Upper lobe of right lung (tissue), 1 donor: ENCODE measurements around the gene RORC. TPM values are rescaled to one million over a fixed set of nuclear protein-coding genes. Genes with fewer than 3 reads are reported as not detected.
"Not testable (repeated sequence)": the region's sequence is repeated elsewhere in the genome, so short reads cannot be mapped to it uniquely, and the experiment has no call there.

Source experiments
- ATAC-seq: fragments of 200-7000 bp; cut with Tn5 transposase; one replicate; pipeline ENCODE4 v1.9.1; 2020; ENCODE audit warnings: mild to moderate bottlenecking, moderate library complexity
- DNase-seq: peaks from one replicate; pipeline ENCODE4 v3.0.0-alpha.2; 2020
- H3K27ac ChIP-seq: fragments of 200-600 bp; one replicate; pipeline ENCODE4 v1.8.0; 2022
- H3K27me3 ChIP-seq: fragments of 200-600 bp; one replicate; pipeline ENCODE4 v1.8.0; 2022; ENCODE audit warnings: mild to moderate bottlenecking
- H3K36me3 ChIP-seq: fragments of 200-600 bp; one replicate; pipeline ENCODE4 v1.8.0; 2022
- H3K4me1 ChIP-seq: fragments of 200-600 bp; one replicate; pipeline ENCODE4 v1.8.0; 2022
- H3K4me3 ChIP-seq: fragments of 200-600 bp; one replicate; pipeline ENCODE4 v1.8.0; 2022; ENCODE audit warnings: mild to moderate bottlenecking
- H3K9me3 ChIP-seq: fragments of 200-600 bp; one replicate; pipeline ENCODE4 v1.8.0; 2022
- intact Hi-C: fragments of 100-400 bp; cut with DNase I; formaldehyde crosslinking; loops from one replicate; pipeline ENCODE4 v1.11.0; 2022
- total RNA-seq: library from RNA; stranded (reverse); fragmentation: NEBNext Ultra II Directional; extraction: Animal tissue kit (Norgen Biotek cat#: 25700); gene quantifications from one replicate; pipeline ENCODE4 v1.2.1, GENCODE V29; 2021
- TF ChIP-seq, protein P1 (sequence below): fragments of 200-600 bp; IDR thresholded peaks from one replicate; pipeline ENCODE4 v1.8.0; 2022; ENCODE audit warnings: antibody characterized with exemption
- donor health status: DM: no; HTN: yes; CAD: no; lungs with severe emphysema.

RORC gene
- total RNA-seq, 1 donor from 2014 or later = 16.4 TPM

DNA sequence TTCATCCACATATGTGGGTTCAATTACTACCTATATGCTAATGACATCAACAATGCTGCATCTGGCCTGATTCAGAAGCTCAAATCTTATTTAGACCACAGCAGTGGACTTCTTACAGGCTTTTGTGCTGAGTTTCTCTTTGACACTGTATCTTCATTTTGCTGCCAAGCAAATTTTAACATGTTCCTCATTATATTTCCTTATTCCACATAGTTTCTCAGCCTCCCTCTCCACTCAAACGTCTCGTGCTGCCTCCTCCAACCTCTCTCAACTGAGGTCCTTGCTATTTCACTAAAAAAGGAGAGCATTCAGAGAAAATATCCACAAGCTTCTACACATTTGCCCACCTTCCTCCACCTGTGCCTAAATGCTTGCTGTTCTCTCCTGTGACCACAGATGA is 47.8 kb downstream of the RORC start:
- Histone ChIP-seq H3K36me3 (peaks cover 11% of the 10 kb centered on the region), H3K9me3 (no peaks in the 10 kb centered on the region), H3K4me3 (no peak overlapping the region), H3K27ac (no peak overlapping the region), H3K27me3 (no peaks in the 10 kb centered on the region), H3K4me1 (no peaks in the 10 kb centered on the region)
- no peak for ATAC-seq
- TF ChIP-seq, protein P1, sequence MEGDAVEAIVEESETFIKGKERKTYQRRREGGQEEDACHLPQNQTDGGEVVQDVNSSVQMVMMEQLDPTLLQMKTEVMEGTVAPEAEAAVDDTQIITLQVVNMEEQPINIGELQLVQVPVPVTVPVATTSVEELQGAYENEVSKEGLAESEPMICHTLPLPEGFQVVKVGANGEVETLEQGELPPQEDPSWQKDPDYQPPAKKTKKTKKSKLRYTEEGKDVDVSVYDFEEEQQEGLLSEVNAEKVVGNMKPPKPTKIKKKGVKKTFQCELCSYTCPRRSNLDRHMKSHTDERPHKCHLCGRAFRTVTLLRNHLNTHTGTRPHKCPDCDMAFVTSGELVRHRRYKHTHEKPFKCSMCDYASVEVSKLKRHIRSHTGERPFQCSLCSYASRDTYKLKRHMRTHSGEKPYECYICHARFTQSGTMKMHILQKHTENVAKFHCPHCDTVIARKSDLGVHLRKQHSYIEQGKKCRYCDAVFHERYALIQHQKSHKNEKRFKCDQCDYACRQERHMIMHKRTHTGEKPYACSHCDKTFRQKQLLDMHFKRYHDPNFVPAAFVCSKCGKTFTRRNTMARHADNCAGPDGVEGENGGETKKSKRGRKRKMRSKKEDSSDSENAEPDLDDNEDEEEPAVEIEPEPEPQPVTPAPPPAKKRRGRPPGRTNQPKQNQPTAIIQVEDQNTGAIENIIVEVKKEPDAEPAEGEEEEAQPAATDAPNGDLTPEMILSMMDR = no peak
- intact Hi-C loops = no loop called here
- DNase-seq = no peak

DNA sequence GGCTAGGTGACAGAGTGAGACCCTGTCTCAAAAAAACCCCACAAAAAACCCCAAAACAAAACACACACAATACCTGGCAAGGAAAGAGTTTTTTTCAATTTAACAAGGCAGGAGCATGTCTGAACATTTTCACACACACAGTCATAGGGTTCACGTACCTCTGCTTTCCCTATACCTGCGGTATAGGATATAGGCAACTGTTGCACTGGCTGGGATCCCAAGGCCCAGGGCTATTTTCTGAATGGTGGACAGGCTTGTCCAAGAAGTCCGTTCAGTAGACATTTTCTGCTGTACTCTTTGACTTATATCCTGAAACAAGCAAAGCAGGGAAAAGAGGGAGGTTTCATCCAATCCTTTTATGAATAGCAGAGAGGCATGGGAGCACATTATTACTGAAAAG is 48.9 kb downstream of the RORC start:
- Histone ChIP-seq H3K27me3 (no peaks in the 10 kb centered on the region), H3K4me1 (no peaks in the 10 kb centered on the region), H3K27ac (no peak overlapping the region), H3K9me3 (no peaks in the 10 kb centered on the region), H3K4me3 (no peak overlapping the region), H3K36me3 (peaks cover 11% of the 10 kb centered on the region)
- TF ChIP-seq, protein P1 = no peak
- DNase-seq (no peak), ATAC-seq (no peak)
- intact Hi-C loops = no loop called here

DNA sequence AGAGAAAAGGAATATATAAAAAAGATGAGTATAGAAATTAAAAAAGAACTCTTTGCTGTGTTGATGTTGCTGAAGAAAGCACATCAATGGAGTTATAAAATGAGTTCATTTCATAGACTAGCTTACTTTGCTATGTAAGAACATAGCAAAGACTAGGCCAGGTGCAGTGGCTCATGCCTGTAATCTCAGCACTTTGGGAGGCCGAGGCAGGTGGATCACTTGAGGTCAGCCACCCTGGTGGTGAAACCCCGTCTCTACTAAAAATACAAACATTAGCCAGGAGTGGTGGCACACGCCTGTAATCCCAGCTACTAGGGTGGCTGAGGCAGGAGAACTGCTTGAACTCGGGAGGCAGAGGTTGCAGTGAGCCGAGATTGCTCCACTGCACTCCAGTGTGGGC is 49.6 kb downstream of the RORC start:
- H3K27ac ChIP-seq, H3K4me1 ChIP-seq, ATAC-seq, H3K9me3 ChIP-seq, intact Hi-C loops, H3K4me3 ChIP-seq, H3K27me3 ChIP-seq, DNase-seq: not testable (repeated sequence)
- H3K36me3 ChIP-seq = peaks cover 11% of the 10 kb centered on the region

DNA sequence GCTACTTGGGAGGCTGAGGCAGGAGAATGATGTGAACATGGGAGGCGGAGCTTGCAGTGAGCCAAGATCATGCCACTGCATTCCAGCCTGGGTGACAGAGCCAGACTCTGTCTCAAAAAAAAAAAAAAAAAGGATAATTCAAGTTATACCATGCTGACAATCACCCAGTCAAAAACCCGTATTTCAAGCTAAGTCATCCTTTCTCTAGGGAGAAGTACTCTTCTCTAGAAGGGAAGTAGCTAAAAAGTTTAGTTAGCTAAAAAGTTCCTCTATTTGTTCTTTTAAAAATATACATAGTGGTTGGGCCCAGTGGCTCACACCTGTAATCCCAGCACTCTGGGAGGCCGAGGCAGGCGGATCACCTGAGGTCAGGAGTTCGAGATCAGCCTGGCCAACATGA is 50.9 kb downstream of the RORC start:
- H3K4me1 ChIP-seq, intact Hi-C loops, H3K27me3 ChIP-seq, H3K27ac ChIP-seq, H3K4me3 ChIP-seq, ATAC-seq, DNase-seq, H3K9me3 ChIP-seq: not testable (repeated sequence)
- peaks cover 24% of the 10 kb centered on the region for H3K36me3 ChIP-seq

DNA sequence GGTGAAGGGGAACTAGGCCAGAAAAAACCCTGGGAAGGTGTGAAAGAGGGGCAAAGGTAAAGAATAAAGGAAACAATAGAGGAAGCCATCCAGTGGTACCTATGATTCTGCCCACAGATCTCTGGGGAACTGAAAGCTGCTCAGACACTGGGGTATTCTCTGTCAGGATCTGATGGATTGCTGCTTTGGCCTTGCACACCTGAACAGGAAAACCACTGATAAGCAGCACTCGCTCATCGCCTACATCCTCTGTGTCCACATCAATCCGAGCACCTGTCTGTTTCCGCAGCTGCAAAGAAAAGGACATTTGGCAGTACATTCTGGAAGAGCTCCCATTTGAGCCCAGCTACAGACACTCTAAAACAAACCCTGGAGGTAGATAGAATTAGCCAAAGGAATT is 51.8 kb downstream of the RORC start:
- TF ChIP-seq, protein P1 = no peak
- intact Hi-C loops = no loop called here
- DNase-seq (no peak), ATAC-seq (no peak)
- H3K27me3 ChIP-seq = no peaks in the 10 kb centered on the region
- no peak overlapping the region for H3K4me3 ChIP-seq
- H3K4me1 ChIP-seq = no peaks in the 10 kb centered on the region
- H3K36me3 ChIP-seq = peaks cover 29% of the 10 kb centered on the region
- H3K27ac ChIP-seq = no peak overlapping the region
- H3K9me3 ChIP-seq = no peaks in the 10 kb centered on the region

DNA sequence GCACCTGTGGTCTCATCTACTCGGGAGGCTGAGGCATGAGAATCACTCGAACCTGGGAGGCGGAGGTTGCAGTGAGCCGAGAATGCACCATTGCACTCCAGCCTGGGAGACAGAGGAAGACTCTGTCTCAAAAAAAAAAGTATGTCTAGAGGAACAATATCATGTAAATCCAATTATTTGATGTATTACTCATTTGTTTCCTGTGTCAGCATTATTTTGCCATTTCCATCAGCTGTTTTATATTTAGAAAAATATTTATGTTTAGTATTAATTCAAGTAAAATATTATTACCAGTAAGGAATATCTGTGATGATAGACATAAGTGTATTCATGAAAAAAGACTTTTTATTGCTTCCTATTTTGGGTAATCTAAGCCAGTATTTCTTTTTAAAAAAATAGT is 54.3 kb downstream of the RORC start:
- Histone ChIP-seq H3K4me1 (no peaks in the 10 kb centered on the region), H3K27me3 (no peaks in the 10 kb centered on the region), H3K27ac (no peak overlapping the region), H3K4me3 (no peak overlapping the region), H3K36me3 (peaks cover 38% of the 10 kb centered on the region), H3K9me3 (no peaks in the 10 kb centered on the region)
- ATAC-seq (no peak), DNase-seq (no peak)
- TF ChIP-seq, protein P1 = no peak
- intact Hi-C loops = no loop called here

DNA sequence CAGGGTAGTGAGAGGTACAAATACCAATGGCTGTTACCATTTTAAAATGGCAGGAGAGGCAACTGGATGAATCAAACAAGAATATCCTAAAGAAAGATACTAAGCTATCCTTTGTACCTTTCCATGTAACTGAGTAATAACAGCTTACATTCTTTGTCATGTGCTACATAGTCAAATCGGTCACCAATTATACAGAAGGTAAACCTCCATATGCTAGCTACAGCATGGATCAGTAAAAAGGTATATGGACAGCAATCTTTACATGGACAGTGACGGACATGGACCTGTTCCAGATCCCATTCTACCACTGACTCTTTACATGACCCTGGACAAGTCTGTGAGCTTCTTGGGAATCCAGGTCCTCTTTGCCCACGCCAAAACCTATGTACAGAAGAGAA is 54.9 kb downstream of the RORC start:
- Histone ChIP-seq H3K27ac (no peak overlapping the region), H3K36me3 (peaks cover 34% of the 10 kb centered on the region), H3K9me3 (no peaks in the 10 kb centered on the region), H3K27me3 (no peaks in the 10 kb centered on the region), H3K4me1 (no peaks in the 10 kb centered on the region), H3K4me3 (no peak overlapping the region)
- intact Hi-C loops = no loop called here
- TF ChIP-seq, protein P1 = no peak
- ATAC-seq = no peak
- no peak for DNase-seq
